ENCODE results near the gene RTN4IP1.
"Not testable (repeated sequence)": the region's sequence is repeated elsewhere in the genome, so short reads cannot be mapped to it uniquely, and the experiment has no call there.

GRCh38 chr6:106559659-106560058 lies 69.6 kb downstream of the RTN4IP1 start:
- TF ChIP-seq, protein P1, sequence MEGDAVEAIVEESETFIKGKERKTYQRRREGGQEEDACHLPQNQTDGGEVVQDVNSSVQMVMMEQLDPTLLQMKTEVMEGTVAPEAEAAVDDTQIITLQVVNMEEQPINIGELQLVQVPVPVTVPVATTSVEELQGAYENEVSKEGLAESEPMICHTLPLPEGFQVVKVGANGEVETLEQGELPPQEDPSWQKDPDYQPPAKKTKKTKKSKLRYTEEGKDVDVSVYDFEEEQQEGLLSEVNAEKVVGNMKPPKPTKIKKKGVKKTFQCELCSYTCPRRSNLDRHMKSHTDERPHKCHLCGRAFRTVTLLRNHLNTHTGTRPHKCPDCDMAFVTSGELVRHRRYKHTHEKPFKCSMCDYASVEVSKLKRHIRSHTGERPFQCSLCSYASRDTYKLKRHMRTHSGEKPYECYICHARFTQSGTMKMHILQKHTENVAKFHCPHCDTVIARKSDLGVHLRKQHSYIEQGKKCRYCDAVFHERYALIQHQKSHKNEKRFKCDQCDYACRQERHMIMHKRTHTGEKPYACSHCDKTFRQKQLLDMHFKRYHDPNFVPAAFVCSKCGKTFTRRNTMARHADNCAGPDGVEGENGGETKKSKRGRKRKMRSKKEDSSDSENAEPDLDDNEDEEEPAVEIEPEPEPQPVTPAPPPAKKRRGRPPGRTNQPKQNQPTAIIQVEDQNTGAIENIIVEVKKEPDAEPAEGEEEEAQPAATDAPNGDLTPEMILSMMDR (IDR thresholded peaks at IDR 0.05), result not testable (repeated sequence)
- TF ChIP-seq POLR2A (IDR thresholded peaks at IDR 0.05), result not testable (repeated sequence)
